ENCODE data around the gene BAHCC1.

BAHCC1 gene

DNA sequence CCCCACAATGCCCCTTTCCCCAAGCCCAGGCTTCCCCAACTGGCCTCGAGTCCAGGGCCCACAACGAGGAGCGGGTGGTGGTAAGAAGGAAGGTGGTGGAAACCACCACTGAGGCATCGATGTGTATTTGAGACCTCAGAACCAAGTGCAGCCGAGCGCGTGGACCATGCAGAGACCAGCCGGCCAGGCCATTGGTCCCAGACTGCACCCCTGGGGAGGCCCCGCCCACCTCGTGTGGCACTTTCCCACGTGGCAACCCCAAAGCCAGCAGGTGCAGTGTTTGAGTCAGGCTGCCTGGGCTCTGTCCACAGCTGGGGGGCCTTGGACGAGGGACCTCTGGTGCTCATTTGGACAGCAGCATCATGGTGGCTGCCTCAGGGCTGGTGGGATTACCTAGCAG, 28.1 kb upstream of the BAHCC1 start:
- no peak for DNase-seq (ENCODE audit: low read depth)

DNA sequence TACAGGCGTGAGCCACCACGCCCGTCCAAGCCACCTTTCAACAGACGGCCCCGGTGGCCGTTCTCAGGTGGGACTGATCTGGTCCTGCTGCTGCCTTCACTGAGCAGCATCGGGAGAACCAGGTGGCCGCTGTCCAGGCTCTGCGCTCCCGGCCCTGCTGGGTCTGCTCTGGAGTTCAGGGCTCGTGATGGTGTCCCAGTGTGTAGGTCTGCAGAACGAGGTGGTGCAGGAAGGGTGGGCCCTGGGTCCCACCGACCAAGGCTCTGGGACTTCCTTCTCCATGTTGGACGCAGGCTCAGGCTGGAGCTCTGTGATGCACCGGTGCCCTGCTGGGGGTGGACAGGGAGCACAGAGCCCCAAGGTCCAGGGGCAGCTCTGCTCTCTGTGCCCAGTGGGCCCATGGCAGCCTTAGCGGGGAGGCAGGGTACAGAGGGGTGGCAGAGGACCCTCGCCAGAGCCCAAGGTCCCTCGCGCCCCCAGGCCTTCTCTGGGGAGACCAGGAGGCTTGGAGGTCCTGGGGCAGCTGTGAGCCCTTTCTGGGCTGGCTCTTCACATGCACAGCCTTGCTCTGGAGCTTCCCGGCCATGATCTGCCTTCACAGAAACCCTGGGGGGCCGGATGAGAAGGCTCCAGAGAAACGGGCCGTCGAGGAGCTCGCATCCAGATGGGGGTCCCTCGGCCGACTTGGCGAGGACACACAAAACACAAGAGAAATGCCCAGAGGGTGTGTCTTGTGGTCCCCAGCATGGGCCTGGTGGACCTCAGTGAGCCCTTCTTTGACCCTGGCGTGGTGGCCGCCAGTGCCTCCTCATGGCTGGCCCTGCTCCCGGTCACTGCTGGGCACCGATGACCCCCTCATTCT, 26.9 kb upstream of the BAHCC1 start:
- no peak for DNase-seq (ENCODE audit: low read depth)

GRCh38 chr17:81370294-81370693, 25.0 kb upstream of the BAHCC1 start:
- DNase-seq (ENCODE audit: low read depth): no peak

- no peak for DNase-seq (ENCODE audit: low read depth)
These were observed 23.1 kb upstream of the BAHCC1 start for GRCh38 chr17:81371910-81372760.

DNA sequence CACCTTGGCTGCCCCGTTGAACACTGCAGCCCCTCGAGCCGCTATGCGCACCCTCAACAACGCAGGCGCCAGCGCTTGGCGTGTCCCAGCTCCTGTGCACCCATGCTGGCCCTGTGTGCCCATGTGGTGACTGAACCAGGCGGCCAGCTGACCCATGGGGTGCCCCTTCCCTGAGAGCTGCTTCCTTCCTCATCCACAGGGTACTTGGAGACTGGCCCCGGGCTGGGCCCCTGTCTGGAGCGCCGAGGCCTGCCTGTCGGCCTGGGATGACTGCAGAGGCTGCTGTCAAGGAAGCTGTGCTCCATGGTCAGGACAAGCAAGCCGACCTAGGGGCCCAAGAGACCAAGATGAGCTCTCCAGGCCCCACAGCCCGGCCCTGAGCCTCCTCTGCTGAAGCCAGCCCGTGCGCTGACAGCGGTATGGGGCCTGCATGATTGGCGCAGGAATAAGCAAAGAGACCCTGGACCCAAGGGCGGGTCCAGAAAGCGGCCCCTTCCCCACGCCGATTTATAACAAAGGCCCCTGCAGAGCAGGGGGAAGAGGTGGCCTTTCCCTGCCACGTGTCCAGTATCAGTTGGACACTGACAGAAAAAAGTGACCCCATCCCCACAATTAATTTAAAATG, 21.6 kb upstream of the BAHCC1 start:
- no peak for DNase-seq (ENCODE audit: low read depth)

GRCh38 chr17:81374890-81375289, 20.4 kb upstream of the BAHCC1 start:
- DNase-seq (ENCODE audit: low read depth): no peak

GRCh38 chr17:81376946-81377714, 18.1 kb upstream of the BAHCC1 start:
- no peak for DNase-seq (ENCODE audit: low read depth)

DNA sequence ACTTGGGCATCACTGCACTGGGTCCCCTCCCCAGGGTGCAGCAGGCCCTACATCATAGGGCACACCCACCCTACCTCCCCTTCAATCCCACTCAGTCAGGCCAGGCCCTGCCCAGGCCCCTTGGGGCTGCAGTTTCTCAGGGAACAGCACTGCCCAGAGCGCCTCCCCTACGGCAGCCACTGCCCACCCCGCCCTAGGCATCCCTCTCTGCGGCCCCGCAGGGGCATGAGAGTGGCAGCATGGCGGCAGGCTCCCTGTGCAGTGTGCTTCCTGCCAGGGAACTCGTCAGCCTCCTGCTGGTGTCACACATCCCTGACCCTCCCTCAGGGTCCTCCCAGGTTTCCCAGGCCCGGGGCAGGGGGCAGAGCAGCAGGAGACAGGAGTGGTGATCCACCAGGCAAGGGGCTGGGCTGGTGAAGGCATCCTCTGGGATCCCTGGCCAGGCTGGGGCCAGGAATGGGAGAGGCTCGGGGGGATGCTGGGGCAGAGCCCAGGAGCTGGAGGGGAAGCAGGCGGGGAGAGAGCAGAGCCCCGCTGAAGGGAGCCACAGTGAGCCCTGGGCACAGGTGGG, 16.2 kb upstream of the BAHCC1 start:
- no peak for DNase-seq (ENCODE audit: low read depth)

- DNase-seq (ENCODE audit: low read depth): no peak
These were observed 15.7 kb upstream of the BAHCC1 start for GRCh38 chr17:81379523-81379942.

GRCh38 chr17:81380131-81380530, 15.1 kb upstream of the BAHCC1 start:
- no peak for DNase-seq (ENCODE audit: low read depth)

GRCh38 chr17:81380666-81381518, 14.4 kb upstream of the BAHCC1 start:
- no peak for DNase-seq (ENCODE audit: low read depth)

DNA sequence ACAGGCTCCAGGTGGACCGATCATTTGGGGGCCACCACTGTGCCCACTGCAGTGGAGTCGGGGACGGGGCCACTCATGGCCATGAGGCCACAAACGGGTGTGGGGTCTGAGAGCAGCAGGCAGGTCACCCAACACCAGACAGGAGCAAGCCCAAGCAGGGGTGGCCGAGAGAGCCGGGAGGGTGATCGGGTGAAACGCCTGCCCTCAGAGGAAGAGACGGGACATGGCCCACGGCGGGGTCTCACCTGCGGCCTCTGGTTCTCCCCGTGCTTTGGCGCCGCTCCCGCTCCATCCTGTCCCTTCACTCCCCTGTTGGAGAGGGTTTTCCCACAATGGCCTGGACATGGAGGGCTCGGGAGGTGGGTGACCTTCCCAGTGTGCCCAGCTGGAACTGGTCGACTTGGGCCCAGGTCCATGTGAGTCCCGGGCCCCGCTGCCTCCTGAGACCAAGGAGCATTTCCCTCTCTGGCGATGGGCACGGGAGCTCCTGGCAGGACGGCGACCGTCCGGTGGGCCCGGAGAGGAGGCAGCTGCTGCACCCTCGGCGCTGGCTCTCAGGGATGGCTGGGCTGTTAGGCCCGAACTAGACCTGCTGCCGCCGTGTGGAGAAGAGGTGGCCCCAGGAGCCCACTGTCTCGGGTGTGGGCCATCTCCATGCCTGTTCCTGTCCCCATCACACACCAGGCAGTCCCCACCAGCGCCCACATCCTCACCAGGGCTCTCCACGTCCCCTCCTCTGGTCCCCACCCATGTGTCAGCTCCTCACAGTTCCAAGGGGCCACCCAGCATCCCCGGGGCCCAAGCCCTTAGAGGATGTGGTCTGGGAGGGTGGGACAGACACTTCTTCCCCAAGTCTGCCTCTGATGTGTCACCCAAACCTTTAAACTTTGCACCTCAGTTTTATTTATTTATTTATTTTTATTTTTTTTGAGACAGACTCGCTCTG, 13.4 kb upstream of the BAHCC1 start:
- DNase-seq (ENCODE audit: low read depth): no peak

DNA sequence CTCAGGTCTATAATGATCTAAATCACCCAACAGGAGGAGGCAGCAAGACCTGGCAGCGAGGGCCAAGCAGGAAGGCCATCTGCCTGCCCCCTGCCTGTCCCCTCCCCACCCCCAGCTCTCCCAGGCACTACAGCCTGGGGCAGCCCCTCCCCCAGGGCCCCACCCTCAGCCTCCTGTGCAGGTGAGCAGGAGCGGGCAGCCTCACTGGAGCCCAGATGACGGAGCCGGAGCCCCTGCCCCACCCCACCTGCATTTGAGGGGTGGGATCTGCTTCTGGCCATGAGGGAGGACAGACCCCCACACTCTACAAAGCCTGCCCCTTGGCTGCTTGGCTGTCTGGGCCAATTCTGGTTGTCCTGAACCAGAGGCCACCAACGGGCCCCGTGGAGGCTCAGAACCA, 12.4 kb upstream of the BAHCC1 start:
- no peak for DNase-seq (ENCODE audit: low read depth)

- no peak for DNase-seq (ENCODE audit: low read depth)
These were observed 11.5 kb upstream of the BAHCC1 start for GRCh38 chr17:81383504-81384421.

DNA sequence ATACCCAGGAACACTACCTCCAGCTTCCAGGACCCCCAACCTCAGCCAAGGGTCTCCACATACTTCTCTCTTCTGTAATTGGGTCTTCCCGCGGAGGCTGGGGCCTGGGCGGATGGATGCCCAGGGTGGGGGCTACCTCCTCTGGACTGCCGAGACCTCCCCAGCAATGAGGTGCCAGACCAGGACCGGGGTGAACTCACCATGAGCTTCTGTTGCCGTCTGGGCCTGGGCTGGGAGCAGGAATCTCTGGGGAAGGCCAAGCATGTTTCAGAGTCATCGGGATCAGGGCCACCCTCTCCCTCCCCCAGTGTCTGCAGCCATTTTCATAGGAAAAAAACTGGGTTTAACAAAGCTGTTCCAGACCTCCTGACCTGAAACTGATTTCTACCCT, 10.3 kb upstream of the BAHCC1 start:
- no peak for DNase-seq (ENCODE audit: low read depth)

DNA sequence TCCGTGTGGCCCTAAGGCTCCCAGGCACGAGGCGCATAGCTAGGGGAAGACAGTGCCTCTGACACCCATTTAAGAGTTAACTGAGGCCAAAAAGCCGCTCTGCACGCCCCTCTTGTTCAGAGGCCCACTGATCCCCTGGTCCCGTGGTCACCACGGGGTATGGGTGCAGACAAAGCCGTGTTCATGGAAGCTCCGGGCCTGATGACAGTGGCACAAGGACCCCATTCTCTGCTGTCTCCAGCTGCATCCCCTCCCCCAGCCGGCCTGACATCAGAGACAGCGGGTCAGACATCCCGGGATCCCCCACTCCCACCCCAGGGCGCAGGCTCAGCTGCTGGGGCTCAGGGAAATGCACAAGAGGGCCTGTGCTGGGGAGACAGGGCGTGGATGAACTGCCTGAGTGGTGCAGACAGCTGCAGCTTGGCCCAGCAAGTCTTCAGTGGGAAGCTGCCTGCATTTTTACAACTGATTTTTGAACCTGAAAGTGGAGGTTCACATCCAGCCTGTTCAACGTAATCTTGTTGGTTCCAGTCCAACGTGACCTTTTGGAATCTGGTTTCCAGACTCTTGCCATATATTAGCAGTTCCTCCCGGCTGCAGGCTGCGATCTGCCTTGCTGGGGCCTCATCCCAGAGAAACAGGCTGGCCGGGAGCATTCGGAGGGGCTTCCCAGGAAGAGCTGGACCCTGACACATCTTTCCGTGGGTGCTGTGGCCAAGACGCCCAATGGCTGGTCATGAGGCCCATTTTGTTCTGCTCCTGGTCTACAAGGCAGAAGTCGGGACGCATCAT, 9.7 kb upstream of the BAHCC1 start:
- DNase-seq (ENCODE audit: low read depth): no peak

GRCh38 chr17:81386141-81386645, 9.1 kb upstream of the BAHCC1 start:
- DNase-seq (ENCODE audit: low read depth): no peak

All from stimulated activated CD8-positive, alpha-beta memory T cell treated with anti-CD3 and anti-CD28 coated beads, Interleukin-7, amount 100 ng/mL, for 24 hours (primary cell).